Measurements from ENCODE around the gene ADRB1.

ADRB1 gene

DNA sequence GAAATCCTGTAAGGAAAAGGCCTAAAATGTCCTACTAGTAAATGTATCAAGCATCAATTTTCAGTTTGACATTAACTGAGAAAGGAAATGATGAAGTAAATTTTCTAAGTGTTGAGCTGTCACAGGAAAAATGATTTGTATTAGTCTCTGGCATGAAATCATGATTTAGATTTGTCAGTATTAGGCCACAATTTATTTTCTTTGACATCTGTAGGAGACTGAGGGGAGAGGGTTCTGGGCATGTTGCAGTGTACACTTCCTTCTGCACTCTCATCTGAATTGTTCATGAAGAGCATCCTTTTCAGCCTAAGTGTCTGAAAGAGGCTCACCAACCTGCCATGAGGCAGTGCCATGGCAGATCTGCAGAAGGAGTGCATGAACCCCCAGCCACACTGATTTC lies 15.9 kb downstream of the ADRB1 start:
- Histone ChIP-seq H3K9ac (ENCODE audit: low read length) (no peak overlapping the region), H3K18ac (ENCODE audit: low read length) (no peak overlapping the region), H4K8ac (ENCODE audit: low read depth, low read length) (no peak overlapping the region), H3K79me2 (ENCODE audit: control insufficient read depth, insufficient read depth, low read length) (no peaks in the 10 kb centered on the region), H4K5ac (ENCODE audit: low read length) (no peak overlapping the region), H3K4me2 (ENCODE audit: low read length) (no peak overlapping the region), H3K4ac (ENCODE audit: low read depth, low read length) (no peak overlapping the region), H2BK120ac (ENCODE audit: low read depth, low read length) (no peak overlapping the region), H2BK15ac (replicated peaks; ENCODE audit: low read depth) (no peak overlapping the region), H3K79me1 (ENCODE audit: low read length) (no peaks in the 10 kb centered on the region), H3K23ac (ENCODE audit: low read length) (no peak overlapping the region), H2BK5ac (ENCODE audit: low read length) (no peak overlapping the region), H3K36me3 (ENCODE audit: control insufficient read depth, insufficient read depth, low read length) (no peaks in the 10 kb centered on the region), H3K27me3 (ENCODE audit: insufficient read depth, low read length, poor library complexity) (no peaks in the 10 kb centered on the region), H3K4me1 (ENCODE audit: control insufficient read depth, low read depth, low read length) (no peaks in the 10 kb centered on the region), H2AK5ac (ENCODE audit: low read length) (no peak overlapping the region), H3K56ac (ENCODE audit: low read length) (no peak overlapping the region), H3K4me3 (ENCODE audit: low read length) (no peak overlapping the region), H3K27ac (ENCODE audit: low read depth, low read length) (no peak overlapping the region)
- no peak for DNase-seq

DNA sequence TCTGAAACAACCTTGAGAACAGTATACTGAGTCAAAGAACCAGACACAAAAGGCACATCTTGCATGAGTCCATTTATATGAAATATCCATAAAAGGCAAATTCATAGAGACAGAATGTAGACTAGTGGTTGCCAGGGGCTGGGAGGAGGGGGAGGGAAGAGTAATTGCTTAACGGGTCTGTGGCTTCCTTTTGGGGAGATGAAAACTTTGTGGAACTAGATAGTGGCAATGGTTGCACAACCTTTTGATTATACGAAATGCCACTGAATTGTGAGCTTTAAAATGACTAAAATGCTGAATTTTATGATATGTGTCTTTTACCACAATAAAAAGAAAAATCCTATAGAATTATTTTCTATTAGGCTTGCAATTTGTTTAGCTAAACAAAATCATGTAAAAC lies 16.8 kb downstream of the ADRB1 start:
- no peak overlapping the region for H2BK15ac ChIP-seq (replicated peaks; ENCODE audit: low read depth)
- H4K8ac ChIP-seq (ENCODE audit: low read depth, low read length): no peak overlapping the region
- no peak overlapping the region for H3K4me3 ChIP-seq (ENCODE audit: low read length)
- WGBS (ENCODE audit: extremely low coverage, insufficient coverage, low lambda C conversion rate): no CpG with 5 or more reads among the region's 2 CpGs
- no peaks in the 10 kb centered on the region for H3K79me1 ChIP-seq (ENCODE audit: low read length)
- H3K18ac ChIP-seq (ENCODE audit: low read length): no peak overlapping the region
- no peaks in the 10 kb centered on the region for H3K36me3 ChIP-seq (ENCODE audit: control insufficient read depth, insufficient read depth, low read length)
- no peaks in the 10 kb centered on the region for H3K4me1 ChIP-seq (ENCODE audit: control insufficient read depth, low read depth, low read length)
- H2AK5ac ChIP-seq (ENCODE audit: low read length): no peak overlapping the region
- no peak overlapping the region for H2BK5ac ChIP-seq (ENCODE audit: low read length)
- no peak overlapping the region for H3K4ac ChIP-seq (ENCODE audit: low read depth, low read length)
- no peak overlapping the region for H3K4me2 ChIP-seq (ENCODE audit: low read length)
- H4K5ac ChIP-seq (ENCODE audit: low read length): no peak overlapping the region
- no peaks in the 10 kb centered on the region for H3K79me2 ChIP-seq (ENCODE audit: control insufficient read depth, insufficient read depth, low read length)
- H2BK120ac ChIP-seq (ENCODE audit: low read depth, low read length): no peak overlapping the region
- no peak overlapping the region for H3K9ac ChIP-seq (ENCODE audit: low read length)
- no peak overlapping the region for H3K23ac ChIP-seq (ENCODE audit: low read length)
- no peaks in the 10 kb centered on the region for H3K27me3 ChIP-seq (ENCODE audit: insufficient read depth, low read length, poor library complexity)
- no peak overlapping the region for H3K56ac ChIP-seq (ENCODE audit: low read length)
- H3K27ac ChIP-seq (ENCODE audit: low read depth, low read length): no peak overlapping the region
- no peak for DNase-seq

DNA sequence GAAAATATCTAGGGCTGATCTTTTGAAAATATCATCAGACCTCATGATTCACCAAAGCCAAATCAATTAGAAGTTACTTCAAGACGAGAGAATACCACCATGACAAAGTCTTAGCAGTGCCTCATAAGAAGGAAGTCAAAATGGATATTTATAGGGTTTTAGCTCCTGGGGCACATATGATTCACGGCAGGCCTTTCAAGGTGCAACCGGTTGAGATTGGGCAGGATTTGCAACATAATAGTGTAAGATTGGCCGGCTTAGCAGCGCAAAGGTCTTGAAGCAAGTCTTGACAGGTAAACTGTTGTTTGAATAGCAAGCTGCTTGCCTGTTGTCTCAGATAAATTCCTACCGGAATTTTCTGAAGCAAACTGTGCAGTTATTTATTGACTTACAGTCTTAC lies 17.5 kb downstream of the ADRB1 start:
- no peak overlapping the region for H2BK120ac ChIP-seq (ENCODE audit: low read depth, low read length)
- H3K4ac ChIP-seq (ENCODE audit: low read depth, low read length): no peak overlapping the region
- H2BK5ac ChIP-seq (ENCODE audit: low read length): no peak overlapping the region
- no peak overlapping the region for H3K56ac ChIP-seq (ENCODE audit: low read length)
- no peak overlapping the region for H4K8ac ChIP-seq (ENCODE audit: low read depth, low read length)
- H3K4me2 ChIP-seq (ENCODE audit: low read length): no peak overlapping the region
- H2BK15ac ChIP-seq (replicated peaks; ENCODE audit: low read depth): no peak overlapping the region
- no peak overlapping the region for H3K27ac ChIP-seq (ENCODE audit: low read depth, low read length)
- H3K27me3 ChIP-seq (ENCODE audit: insufficient read depth, low read length, poor library complexity): no peaks in the 10 kb centered on the region
- H2AK5ac ChIP-seq (ENCODE audit: low read length): no peak overlapping the region
- H3K79me2 ChIP-seq (ENCODE audit: control insufficient read depth, insufficient read depth, low read length): no peaks in the 10 kb centered on the region
- no peak overlapping the region for H3K18ac ChIP-seq (ENCODE audit: low read length)
- no CpG with 5 or more reads among the region's 6 CpGs for WGBS (ENCODE audit: extremely low coverage, insufficient coverage, low lambda C conversion rate)
- no peaks in the 10 kb centered on the region for H3K36me3 ChIP-seq (ENCODE audit: control insufficient read depth, insufficient read depth, low read length)
- H4K5ac ChIP-seq (ENCODE audit: low read length): no peak overlapping the region
- no peak overlapping the region for H3K4me3 ChIP-seq (ENCODE audit: low read length)
- no peak overlapping the region for H3K23ac ChIP-seq (ENCODE audit: low read length)
- DNase-seq: no peak
- H3K79me1 ChIP-seq (ENCODE audit: low read length): no peaks in the 10 kb centered on the region
- H3K4me1 ChIP-seq (ENCODE audit: control insufficient read depth, low read depth, low read length): no peaks in the 10 kb centered on the region
- no peak overlapping the region for H3K9ac ChIP-seq (ENCODE audit: low read length)

DNA sequence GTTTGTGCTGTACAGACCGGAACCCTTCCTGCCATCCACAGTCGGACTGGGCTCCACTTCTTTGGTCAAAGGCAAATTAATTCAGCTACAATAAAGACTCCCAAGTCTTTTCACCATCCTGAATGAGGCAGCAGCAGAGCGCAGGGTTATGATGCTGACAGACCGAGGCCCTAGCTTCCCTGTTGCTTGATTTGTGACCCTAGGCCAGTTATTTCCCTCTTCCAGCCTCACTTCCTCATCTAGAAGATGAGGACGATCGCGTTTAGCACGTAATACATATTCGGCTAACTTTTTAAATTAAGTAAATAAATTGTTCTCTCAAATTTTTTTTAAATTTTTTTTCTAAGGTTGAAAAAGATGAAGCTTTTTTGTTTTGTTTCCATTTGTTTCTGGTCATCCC lies 18.1 kb downstream of the ADRB1 start:
- H3K36me3 ChIP-seq (ENCODE audit: control insufficient read depth, insufficient read depth, low read length): no peaks in the 10 kb centered on the region
- no peak overlapping the region for H3K4me3 ChIP-seq (ENCODE audit: low read length)
- H3K27me3 ChIP-seq (ENCODE audit: insufficient read depth, low read length, poor library complexity): no peaks in the 10 kb centered on the region
- H2BK120ac ChIP-seq (ENCODE audit: low read depth, low read length): no peak overlapping the region
- no peak overlapping the region for H2AK5ac ChIP-seq (ENCODE audit: low read length)
- H3K4me2 ChIP-seq (ENCODE audit: low read length): no peak overlapping the region
- no peak overlapping the region for H3K18ac ChIP-seq (ENCODE audit: low read length)
- no peaks in the 10 kb centered on the region for H3K79me2 ChIP-seq (ENCODE audit: control insufficient read depth, insufficient read depth, low read length)
- no peaks in the 10 kb centered on the region for H3K79me1 ChIP-seq (ENCODE audit: low read length)
- no peak overlapping the region for H2BK5ac ChIP-seq (ENCODE audit: low read length)
- H2BK15ac ChIP-seq (replicated peaks; ENCODE audit: low read depth): no peak overlapping the region
- DNase-seq: no peak
- H3K27ac ChIP-seq (ENCODE audit: low read depth, low read length): no peak overlapping the region
- WGBS (ENCODE audit: extremely low coverage, insufficient coverage, low lambda C conversion rate): no CpG with 5 or more reads among the region's 9 CpGs
- H4K5ac ChIP-seq (ENCODE audit: low read length): no peak overlapping the region
- H3K56ac ChIP-seq (ENCODE audit: low read length): no peak overlapping the region
- no peaks in the 10 kb centered on the region for H3K4me1 ChIP-seq (ENCODE audit: control insufficient read depth, low read depth, low read length)
- no peak overlapping the region for H3K4ac ChIP-seq (ENCODE audit: low read depth, low read length)
- H3K23ac ChIP-seq (ENCODE audit: low read length): no peak overlapping the region
- no peak overlapping the region for H4K8ac ChIP-seq (ENCODE audit: low read depth, low read length)
- H3K9ac ChIP-seq (ENCODE audit: low read length): no peak overlapping the region

DNA sequence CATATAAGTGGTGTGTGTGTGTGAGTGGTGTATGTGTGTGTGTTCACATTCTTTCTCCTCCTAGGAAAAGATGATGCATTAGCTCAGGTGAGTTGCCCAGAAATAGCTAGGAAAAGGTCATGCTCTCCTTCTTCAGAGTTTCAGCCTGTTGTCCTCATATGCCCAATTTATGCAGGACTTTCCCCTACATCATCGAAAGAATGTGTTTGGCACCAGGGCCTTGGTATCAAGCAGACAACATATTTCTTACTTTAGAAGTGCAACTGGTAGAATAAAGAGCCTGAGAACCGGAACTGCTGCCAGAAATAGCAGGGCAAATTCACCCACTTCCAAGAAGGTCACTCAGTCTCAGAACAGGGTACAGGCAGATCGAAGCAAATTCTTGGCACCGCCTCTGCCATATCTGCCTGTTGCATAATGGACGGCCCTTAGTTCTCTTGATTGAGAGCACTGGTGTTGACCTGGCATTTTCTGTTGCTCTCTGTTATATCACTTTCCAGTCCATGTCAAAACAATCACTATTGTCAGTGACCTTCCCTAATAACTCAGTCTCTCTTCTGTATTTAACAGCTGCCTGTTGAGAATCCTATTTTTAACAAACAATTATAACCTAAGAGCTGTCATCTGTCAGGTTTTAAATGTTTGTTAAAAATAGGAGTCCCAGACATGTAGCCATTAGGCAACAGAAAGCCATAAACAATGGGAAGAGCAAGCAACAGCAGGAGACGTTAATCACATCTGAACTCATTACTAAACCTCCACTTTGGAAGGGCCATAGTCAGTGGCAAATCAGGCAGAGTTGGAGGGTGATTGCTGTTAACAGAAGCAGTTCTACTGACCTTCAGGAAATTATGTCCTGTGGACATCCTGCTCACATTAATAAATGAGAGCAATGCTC lies 20.7 kb downstream of the ADRB1 start:
- H2AK5ac ChIP-seq (ENCODE audit: low read length): no peak overlapping the region

DNA sequence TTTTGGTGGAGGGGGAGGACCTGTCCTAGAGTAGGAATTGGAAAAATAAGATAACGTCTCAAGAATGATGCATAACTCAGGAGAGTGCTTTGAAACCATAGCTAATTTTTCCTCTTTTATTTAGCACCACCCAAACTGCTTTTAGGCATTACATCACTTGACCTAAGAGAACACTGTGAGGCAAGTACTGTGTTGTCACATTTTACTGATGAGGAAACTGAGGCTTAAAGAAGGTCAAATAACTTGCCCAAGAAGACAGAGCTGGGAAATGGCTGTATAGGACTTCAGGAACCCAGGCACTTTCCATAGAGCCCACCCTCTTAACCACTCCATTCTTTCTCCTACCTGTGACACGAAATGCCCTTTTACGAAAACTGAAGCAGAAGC lies 21.4 kb downstream of the ADRB1 start:
- Histone ChIP-seq H2BK120ac (ENCODE audit: low read depth, low read length) (no peak overlapping the region), H2BK5ac (ENCODE audit: low read length) (no peak overlapping the region), H2BK15ac (replicated peaks; ENCODE audit: low read depth) (no peak overlapping the region), H3K79me2 (ENCODE audit: control insufficient read depth, insufficient read depth, low read length) (no peaks in the 10 kb centered on the region), H3K79me1 (ENCODE audit: low read length) (no peaks in the 10 kb centered on the region), H3K9ac (ENCODE audit: low read length) (no peak overlapping the region), H4K5ac (ENCODE audit: low read length) (no peak overlapping the region), H3K27ac (ENCODE audit: low read depth, low read length) (no peak overlapping the region), H3K4ac (ENCODE audit: low read depth, low read length) (no peak overlapping the region), H3K4me1 (ENCODE audit: control insufficient read depth, low read depth, low read length) (no peaks in the 10 kb centered on the region), H2AK5ac (ENCODE audit: low read length) (no peak overlapping the region), H3K4me2 (ENCODE audit: low read length) (no peak overlapping the region), H3K4me3 (ENCODE audit: low read length) (no peak overlapping the region), H3K27me3 (ENCODE audit: insufficient read depth, low read length, poor library complexity) (no peaks in the 10 kb centered on the region), H3K23ac (ENCODE audit: low read length) (no peak overlapping the region), H3K18ac (ENCODE audit: low read length) (no peak overlapping the region), H3K56ac (ENCODE audit: low read length) (no peak overlapping the region), H4K8ac (ENCODE audit: low read depth, low read length) (no peak overlapping the region), H3K36me3 (ENCODE audit: control insufficient read depth, insufficient read depth, low read length) (no peaks in the 10 kb centered on the region)
- WGBS (ENCODE audit: extremely low coverage, insufficient coverage, low lambda C conversion rate): no CpG with 5 or more reads among the region's 3 CpGs
- DNase-seq: no peak

More for the DNA sequence above, 20.7 kb downstream of the ADRB1 start:
- no peak overlapping the region for H2BK15ac ChIP-seq (replicated peaks; ENCODE audit: low read depth)
- H3K23ac ChIP-seq (ENCODE audit: low read length): no peak overlapping the region
- H3K4me1 ChIP-seq (ENCODE audit: control insufficient read depth, low read depth, low read length): no peaks in the 10 kb centered on the region
- no peak overlapping the region for H3K4me2 ChIP-seq (ENCODE audit: low read length)
- DNase-seq: no peak
- no peaks in the 10 kb centered on the region for H3K36me3 ChIP-seq (ENCODE audit: control insufficient read depth, insufficient read depth, low read length)
- no peaks in the 10 kb centered on the region for H3K79me2 ChIP-seq (ENCODE audit: control insufficient read depth, insufficient read depth, low read length)
- no peak overlapping the region for H3K27ac ChIP-seq (ENCODE audit: low read depth, low read length)
- no peak overlapping the region for H3K56ac ChIP-seq (ENCODE audit: low read length)
- H3K9ac ChIP-seq (ENCODE audit: low read length): no peak overlapping the region
- H4K8ac ChIP-seq (ENCODE audit: low read depth, low read length): no peak overlapping the region
- H3K18ac ChIP-seq (ENCODE audit: low read length): no peak overlapping the region
- no peaks in the 10 kb centered on the region for H3K79me1 ChIP-seq (ENCODE audit: low read length)
- WGBS (ENCODE audit: extremely low coverage, insufficient coverage, low lambda C conversion rate): no CpG with 5 or more reads among the region's 6 CpGs
- no peak overlapping the region for H4K5ac ChIP-seq (ENCODE audit: low read length)
- H3K4ac ChIP-seq (ENCODE audit: low read depth, low read length): no peak overlapping the region
- H3K4me3 ChIP-seq (ENCODE audit: low read length): no peak overlapping the region
- no peak overlapping the region for H2BK120ac ChIP-seq (ENCODE audit: low read depth, low read length)
- H2BK5ac ChIP-seq (ENCODE audit: low read length): no peak overlapping the region
- H3K27me3 ChIP-seq (ENCODE audit: insufficient read depth, low read length, poor library complexity): no peaks in the 10 kb centered on the region
